ENCODE measurements around the gene GALNT7. TPM values are rescaled to one million over a fixed set of nuclear protein-coding genes. Genes with fewer than 3 reads are reported as not detected.

Gene GALNT7
- total RNA-seq, 1 donor = 19.6 TPM

DNA sequence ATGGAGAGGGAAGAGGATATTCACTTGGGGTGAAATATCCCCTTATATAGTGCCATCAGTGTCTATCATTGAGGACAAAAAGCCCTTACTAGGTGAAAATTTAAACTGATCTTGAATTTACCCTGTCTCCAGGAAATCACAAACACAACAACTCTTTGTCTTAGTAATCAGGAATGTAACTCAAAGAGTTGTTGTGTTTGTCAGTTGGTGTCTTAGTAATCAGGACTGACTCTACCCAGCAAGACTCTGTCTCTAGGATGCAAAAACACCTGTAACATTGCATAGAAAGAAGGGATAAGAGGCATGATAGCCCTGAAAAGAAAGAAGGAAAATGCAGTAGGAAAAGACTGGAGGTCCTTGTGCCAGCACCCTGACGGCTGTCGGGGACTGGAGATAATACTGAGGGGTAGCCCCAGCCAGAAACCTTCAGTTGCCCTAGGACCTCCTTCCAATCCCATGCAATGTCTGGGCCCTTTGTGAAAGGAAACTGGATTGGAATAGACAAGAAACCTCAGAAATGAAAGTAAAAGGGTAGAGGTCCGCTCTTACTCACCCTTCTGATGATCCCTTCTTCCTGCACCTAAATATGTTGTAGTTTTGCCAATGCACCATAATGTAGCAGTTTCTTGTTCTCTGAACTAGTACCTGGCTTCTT, 120.2 kb downstream of the GALNT7 start:
- peak overlapping the region; percentile 45 for H3K4me3 ChIP-seq (ENCODE audit: low read depth, low read length)
- no peak for TF ChIP-seq CTCF (IDR thresholded peaks at IDR 0.05; ENCODE audit: insufficient read depth, low read length)
- no peak for DNase-seq (ENCODE audit: low read depth)

GRCh38 chr4:173289353-173289727, 120.7 kb downstream of the GALNT7 start:
- peak; percentile 56 for DNase-seq (ENCODE audit: low read depth)
- peak overlapping the region; percentile 45 for H3K4me3 ChIP-seq (ENCODE audit: low read depth, low read length)
- no peak for TF ChIP-seq CTCF (IDR thresholded peaks at IDR 0.05; ENCODE audit: insufficient read depth, low read length)

GRCh38 chr4:173291899-173292298, 123.3 kb downstream of the GALNT7 start:
- DNase-seq (ENCODE audit: low read depth) = no peak
- no peak overlapping the region for H3K4me3 ChIP-seq (ENCODE audit: low read depth, low read length)
- TF ChIP-seq CTCF (IDR thresholded peaks at IDR 0.05; ENCODE audit: insufficient read depth, low read length) = no peak

GRCh38 chr4:173293663-173294062, 125.1 kb downstream of the GALNT7 start:
- no peak overlapping the region for H3K4me3 ChIP-seq (ENCODE audit: low read depth, low read length)
- no peak for DNase-seq (ENCODE audit: low read depth)
- no peak for TF ChIP-seq CTCF (IDR thresholded peaks at IDR 0.05; ENCODE audit: insufficient read depth, low read length)

- DNase-seq (ENCODE audit: low read depth) = no peak
- TF ChIP-seq CTCF (IDR thresholded peaks at IDR 0.05; ENCODE audit: insufficient read depth, low read length) = no peak
- H3K4me3 ChIP-seq (ENCODE audit: low read depth, low read length) = no peak overlapping the region
Observed at GRCh38 chr4:173294444-173294843, 125.8 kb downstream of the GALNT7 start.

DNA sequence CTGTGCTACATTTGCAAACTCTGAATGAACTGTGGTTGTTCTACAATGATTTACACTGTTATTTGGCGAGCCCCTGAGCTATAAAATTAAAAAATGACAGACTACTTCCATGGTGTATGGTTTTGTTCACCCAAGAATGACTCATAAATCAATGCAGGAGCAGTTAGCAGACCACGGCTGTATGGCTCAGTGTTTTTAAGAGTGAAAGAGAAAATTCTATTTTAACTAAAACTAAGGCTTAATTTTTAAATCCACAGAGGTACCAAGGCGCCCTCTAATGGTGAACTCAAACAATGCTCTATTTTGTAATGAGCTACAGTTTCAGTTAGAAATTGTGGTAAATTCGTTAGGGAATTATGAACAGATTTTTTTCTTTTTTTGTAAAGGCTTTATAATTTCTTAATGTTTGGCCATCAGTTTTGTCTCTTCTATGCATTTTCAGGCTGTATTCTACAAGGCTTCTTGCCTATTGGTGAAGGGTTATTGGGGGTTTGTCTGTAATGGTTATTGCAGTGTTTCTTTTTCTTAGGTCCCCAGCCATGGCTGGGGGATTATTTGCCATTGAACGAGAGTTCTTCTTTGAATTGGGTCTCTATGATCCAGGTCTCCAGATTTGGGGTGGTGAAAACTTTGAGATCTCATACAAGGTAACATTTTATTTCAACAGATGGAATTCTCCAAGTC, 133.0 kb downstream of the GALNT7 start:
- no peak overlapping the region for H3K4me3 ChIP-seq (ENCODE audit: low read depth, low read length)
- TF ChIP-seq CTCF (IDR thresholded peaks at IDR 0.05; ENCODE audit: insufficient read depth, low read length) = peak; percentile 66
- peak; percentile 68 for DNase-seq (ENCODE audit: low read depth)

All from fibroblast of the aortic adventitia (primary cell).